K562 (cell line): ENCODE data around the gene DNAH9. TPM values are rescaled to one million over a fixed set of nuclear protein-coding genes. Genes with fewer than 3 reads are reported as not detected.

Experiments used
- ATAC-seq: fragments of 200-7000 bp; cut with Tn5 transposase; 3 replicates; pipeline ENCODE4 v1.9.1; 2020; ENCODE audit warnings: moderate library complexity
- BruUV-seq: library from RNA; stranded (reverse); fragments of 400-500 nt; replicated peaks from 2 replicates; lab custom pipeline; 2021; lab: Mats Ljungman, UMichigan
- CTCF ChIA-PET: fragments of 300-600 bp; formaldehyde crosslinking; extraction: SDS; loops from one replicate; lab custom pipeline; 2021; ENCODE audit warnings: low intra/inter-chr PET ratio; lab: Yijun Ruan, JAX
- POLR2A ChIA-PET: fragments of 300-600, 350-650 bp; sonication (Branson Sonifier 250); formaldehyde crosslinking; extraction: SDS; loops from one replicate; lab custom pipeline; 2021; ENCODE audit warnings: antibody characterized with exemption, inconsistent platforms; lab: Yijun Ruan, JAX
- DNase-seq, 4 experiments: peaks; one replicate each; pipeline versions ENCODE4 v3.0.0 to v3.0.0-alpha.2; 2011 to 2018; ENCODE audit warnings: low spot score in 3 of 4, mixed read lengths in 3 of 4; ENCODE audit errors: extremely low read depth in 1 of 4
- FAIRE-seq: peaks from 2 replicates; lab custom pipeline; 2011; peaks lifted over from hg19 to GRCh38; lab: Jason Lieb, UNC
- H2AFZ ChIP-seq: 2 replicates; pipeline ENCODE4 v1.6.0; 2011; ENCODE audit warnings: low read depth, low read length, control low read depth, inconsistent platforms
- H3K27ac ChIP-seq: fragments of 200-600 bp; 3 replicates; pipeline ENCODE4 v1.8.0; 2011; ENCODE audit warnings: low read depth, mild to moderate bottlenecking, control low read depth, inconsistent platforms, low read length, moderate library complexity, mixed read lengths; ENCODE audit errors: extremely low read depth
- H3K27me3 ChIP-seq, 2 experiments: fragments of 300-600 bp in 1 of 2; 2 replicates in 1 of 2; 3 replicates in 1 of 2; pipeline versions ENCODE4 v1.6.0 to v1.8.0; 2011; ENCODE audit warnings: inconsistent platforms in 2 of 2, low read length in 2 of 2, mild to moderate bottlenecking in 1 of 2, mixed read lengths in 1 of 2, moderate library complexity in 1 of 2; ENCODE audit not compliant: control insufficient read depth in 2 of 2, insufficient read depth in 2 of 2
- H3K36me3 ChIP-seq: fragments of 300-600 bp; 3 replicates; pipeline ENCODE4 v1.8.0; 2011; ENCODE audit warnings: mild to moderate bottlenecking, low read length, inconsistent platforms; ENCODE audit not compliant: control insufficient read depth, insufficient read depth
- H3K4me1 ChIP-seq, 2 experiments: fragments of 200-600 bp in 1 of 2; replicated peaks in 1 of 2; 2 replicates in 1 of 2; 3 replicates in 1 of 2; pipeline versions ENCODE4 v1.5.1 to v1.8.0; 2011; ENCODE audit warnings: inconsistent platforms in 2 of 2, low read length in 2 of 2, mild to moderate bottlenecking in 1 of 2, mixed read lengths in 1 of 2, moderate library complexity in 1 of 2; ENCODE audit not compliant: control insufficient read depth in 2 of 2, insufficient read depth in 2 of 2
- H3K4me2 ChIP-seq: 2 replicates; pipeline ENCODE4 v1.6.1; 2011; ENCODE audit warnings: low read length, control low read depth, inconsistent platforms, mixed read lengths; ENCODE audit not compliant: insufficient read depth
- H3K4me3 ChIP-seq: fragments of 200-600 bp; sonication (generic), shearing (Covaris generic); 2 replicates; pipeline ENCODE4 v1.5.1; 2016; ENCODE audit warnings: control low read depth, inconsistent platforms
- H3K79me2 ChIP-seq: fragments of 200-600 bp; 3 replicates; pipeline ENCODE4 v1.8.0; 2011; ENCODE audit warnings: low read length, inconsistent platforms; ENCODE audit not compliant: control insufficient read depth, insufficient read depth
- H3K9ac ChIP-seq, 2 experiments: 2 replicates each; pipeline versions ENCODE4 v1.6.0 to v1.6.1; 2011; ENCODE audit warnings: low read depth in 2 of 2, low read length in 2 of 2, control low read depth in 1 of 2, inconsistent platforms in 1 of 2, mild to moderate bottlenecking in 1 of 2, mixed read lengths in 1 of 2; ENCODE audit not compliant: insufficient read depth in 1 of 2
- H3K9me1 ChIP-seq: one replicate; pipeline ENCODE4 v1.6.0; 2011; ENCODE audit warnings: inconsistent platforms, mild to moderate bottlenecking, low read length, moderate library complexity; ENCODE audit not compliant: control insufficient read depth, insufficient read depth
- H3K9me3 ChIP-seq: replicated peaks from 2 replicates; pipeline ENCODE4 v1.5.1; 2011; ENCODE audit warnings: low read depth, low read length, inconsistent platforms; ENCODE audit not compliant: control insufficient read depth, insufficient read depth
- H4K20me1 ChIP-seq: replicated peaks from 2 replicates; pipeline ENCODE4 v1.6.1; 2011; ENCODE audit warnings: low read length, inconsistent platforms, mixed read lengths; ENCODE audit not compliant: control insufficient read depth, insufficient read depth
- GATA2 ChIP-seq: sonication (generic); formaldehyde crosslinking; IDR thresholded peaks from 2 replicates; pipeline ENCODE4 v1.4.0; 2020; ENCODE audit warnings: mild to moderate bottlenecking, missing genetic modification reagents
- NCOA6 ChIP-seq: fragments of 450-650 bp; IDR thresholded peaks from 2 replicates; pipeline ENCODE4 v1.6.1; 2017; ENCODE audit warnings: mild to moderate bottlenecking
- NFATC3 ChIP-seq: fragments of 450-650 bp; IDR thresholded peaks from 2 replicates; pipeline ENCODE4 v1.6.1; 2017; ENCODE audit warnings: mild to moderate bottlenecking
- RBM25 ChIP-seq: fragments of 200-400 bp; formaldehyde crosslinking; IDR thresholded peaks from 2 replicates; pipeline ENCODE4 v1.6.1; 2018; ENCODE audit warnings: low read length, low read depth, moderate library complexity; ENCODE audit not compliant: severe bottlenecking
- SMAD4 ChIP-seq: fragments of 250-450 bp; sonication (Bioruptor Pico); conservative IDR thresholded peaks from 2 replicates; pipeline ENCODE4 v1.8.0; 2021; ENCODE audit warnings: inconsistent platforms, mild to moderate bottlenecking, moderate library complexity
- TAL1 ChIP-seq: fragments of 450-650 bp; IDR thresholded peaks from 2 replicates; pipeline ENCODE4 v1.6.1; 2016; ENCODE audit warnings: mild to moderate bottlenecking
- ZBTB43 ChIP-seq: sonication (generic); formaldehyde crosslinking; IDR thresholded peaks from 2 replicates; pipeline ENCODE4 v1.8.0; 2023; ENCODE audit warnings: mild to moderate bottlenecking, missing genetic modification reagents
- ZNF263 ChIP-seq: sonication (generic); formaldehyde crosslinking; IDR thresholded peaks from 2 replicates; pipeline ENCODE4 v1.8.0; 2022; ENCODE audit warnings: mild to moderate bottlenecking, missing genetic modification reagents, borderline replicate concordance
- ZNF695 ChIP-seq: fragments of 450-650 bp; formaldehyde crosslinking; IDR thresholded peaks from 2 replicates; pipeline ENCODE4 v1.4.0; 2020; ENCODE audit warnings: mild to moderate bottlenecking, moderate library complexity
- ZNF696 ChIP-seq: fragments of 250-450 bp; sonication (Bioruptor Pico); conservative IDR thresholded peaks from 2 replicates; pipeline ENCODE4 v1.4.0; 2020; ENCODE audit warnings: mild to moderate bottlenecking, moderate library complexity
- WGBS: fragments of 100-300 bp; shearing (Covaris generic); methylation state at CpG from one replicate; pipeline ENCODE4 v1.1.6; 2016; ENCODE audit warnings: low coverage, mixed read lengths; ENCODE audit not compliant: insufficient coverage; ENCODE audit errors: missing lambda C conversion rate; 5-methylcytosine and 5-hydroxymethylcytosine counted together
- in situ Hi-C: fragments of 300-500 bp; cut with MboI; formaldehyde crosslinking; loops from 4 replicates; pipeline ENCODE4 v1.15.0; 2018; ENCODE audit warnings: inconsistent platforms, mixed read lengths
- intact Hi-C: fragments of 100-400 bp; cut with micrococcal nuclease; formaldehyde crosslinking; loops from 2 replicates; pipeline ENCODE4 v1.14.2; 2022
- polyA plus RNA-seq, 8 experiments: library from polyadenylated mRNA; depleted of rRNA in 4 of 8; stranded (reverse) in 5 of 8; unstranded in 3 of 8; fragments of >200 nt; fragmentation: Nextera tagmentation in 2 of 8; fragmentation: Illumina TruSeq in 1 of 8; extraction: Ambion mirVana in 2 of 8; extraction: Trizol in 1 of 8; gene quantifications; 2 replicates each; pipeline versions ENCODE4 v1.2.1 to v1.2.3, GENCODE V29; 2011 to 2014; ENCODE audit warnings: inconsistent platforms in 1 of 8, missing spikeins in 1 of 8
- total RNA-seq, 7 experiments: library from RNA; depleted of rRNA in 6 of 7; stranded (reverse); fragments of >200 nt in 6 of 7; fragmentation: Illumina TruSeq in 2 of 7; extraction: Trizol in 2 of 7; gene quantifications; 2 replicates each; pipeline versions ENCODE4 v1.2.1 to v1.2.3, GENCODE V29; 2011 to 2021; ENCODE audit warnings: low replicate concordance in 1 of 7

The DNAH9 gene
- total and polyA plus RNA-seq, 9 of the 15 experiments (the other 6 are each of a cell fraction or from before 2014, with no cell fraction given): not detected

- Histone ChIP-seq H3K4me3 (no peak overlapping the region), H3K9me1 (no peaks in the 10 kb centered on the region), H3K9me3 (no peaks in the 10 kb centered on the region), H4K20me1 (no peaks in the 10 kb centered on the region), H3K27me3 (no peaks in the 10 kb centered on the region), H3K79me2 (no peaks in the 10 kb centered on the region), H3K36me3 (no peaks in the 10 kb centered on the region), H3K4me1 (no peaks in the 10 kb centered on the region), H3K27ac (no peak overlapping the region), H3K4me2 (no peak overlapping the region), H3K9ac (no peak overlapping the region), H2AFZ (no peak overlapping the region)
- no peak for DNase-seq
- no peak for TF ChIP-seq NFATC3
- no peak for TF ChIP-seq ZNF263 (CRISPR knock-in tag)
- TF ChIP-seq ZBTB43 (CRISPR knock-in tag): no peak
- TF ChIP-seq TAL1: no peak
- no peak for TF ChIP-seq ZNF695 (CRISPR knock-in tag)
- TF ChIP-seq NCOA6: no peak
- TF ChIP-seq RBM25: no peak
- TF ChIP-seq SMAD4 (CRISPR knock-in tag): no peak
- TF ChIP-seq ZNF696 (CRISPR knock-in tag): no peak
- no peak for TF ChIP-seq GATA2 (CRISPR knock-in tag)
- no TSS peak for BruUV-seq
- no peak for ATAC-seq
- in situ Hi-C loops (no loop called here), intact Hi-C loops (no loop called here)
- WGBS: 0% methylated on average over 1 of the region's 4 CpGs
- FAIRE-seq: no peak
- ChIA-PET CTCF (no interaction called here), POLR2A (no interaction called here)
Measured at GRCh38 chr17:11671126-11671525, 72.9 kb downstream of the DNAH9 start.
